Measurements from ENCODE around the gene RHO.

The RHO gene

DNA sequence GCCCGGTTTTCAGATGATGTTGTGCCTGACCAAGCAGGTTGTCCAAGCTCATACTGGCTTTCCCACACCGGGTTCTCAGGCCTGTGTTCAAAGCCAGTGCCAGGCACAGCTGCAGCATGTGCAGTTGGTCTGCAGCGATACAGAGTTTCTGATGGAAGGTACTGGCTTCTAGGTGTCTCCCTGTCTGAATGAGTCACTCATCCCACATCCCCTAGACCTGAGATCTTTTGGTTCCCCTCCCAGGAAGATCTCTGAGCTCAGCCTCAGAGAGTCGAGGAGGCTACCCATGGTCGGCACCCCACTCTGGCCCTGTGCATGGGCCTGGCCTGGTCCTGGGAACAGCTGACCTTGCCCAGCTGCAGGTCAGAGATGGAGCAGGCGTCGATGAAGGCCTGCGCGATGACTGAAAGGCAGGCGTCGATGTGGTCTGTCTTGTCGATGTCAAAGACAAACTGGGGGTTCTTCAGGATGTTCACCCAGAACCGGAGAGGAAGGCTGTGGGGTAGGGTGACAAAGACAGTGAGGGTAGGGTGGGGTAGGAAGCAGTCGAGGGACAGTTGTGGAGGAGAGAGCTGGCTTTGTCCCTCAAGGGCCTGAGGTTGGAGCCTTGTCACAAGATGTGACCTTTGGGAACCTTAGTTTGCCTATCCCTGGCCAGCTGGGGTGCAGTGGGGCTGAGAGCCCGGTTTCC is 29.8 kb downstream of the RHO start:
- no peaks in the 10 kb centered on the region for H3K9me2 ChIP-seq (ENCODE audit: low read depth, low read length)
- no peaks in the 10 kb centered on the region for H3K36me3 ChIP-seq (ENCODE audit: insufficient read depth, low read length)
- no peak overlapping the region for H3K9ac ChIP-seq (ENCODE audit: low read length)
- no peak overlapping the region for H3K4me2 ChIP-seq (ENCODE audit: low read length)
- no peak overlapping the region for H3K27ac ChIP-seq (ENCODE audit: low read depth, low read length, poor library complexity, severe bottlenecking)
- H3F3A ChIP-seq (ENCODE audit: insufficient read depth, low read length) = no peaks in the 10 kb centered on the region
- no peak overlapping the region for H3K4me3 ChIP-seq (ENCODE audit: low read depth, low read length, poor library complexity, severe bottlenecking)
- H3K4me1 ChIP-seq (ENCODE audit: insufficient read depth, low read length, severe bottlenecking) = peaks cover 16% of the 10 kb centered on the region
- H4K20me1 ChIP-seq (ENCODE audit: insufficient read depth, low read length) = no peaks in the 10 kb centered on the region
- no peaks in the 10 kb centered on the region for H3K79me2 ChIP-seq (ENCODE audit: insufficient read depth, low read length)
- TF ChIP-seq EZH2 (IDR thresholded peaks at IDR 0.05; ENCODE audit: borderline replicate concordance, low read length) = no peak
- TF ChIP-seq, protein P1, sequence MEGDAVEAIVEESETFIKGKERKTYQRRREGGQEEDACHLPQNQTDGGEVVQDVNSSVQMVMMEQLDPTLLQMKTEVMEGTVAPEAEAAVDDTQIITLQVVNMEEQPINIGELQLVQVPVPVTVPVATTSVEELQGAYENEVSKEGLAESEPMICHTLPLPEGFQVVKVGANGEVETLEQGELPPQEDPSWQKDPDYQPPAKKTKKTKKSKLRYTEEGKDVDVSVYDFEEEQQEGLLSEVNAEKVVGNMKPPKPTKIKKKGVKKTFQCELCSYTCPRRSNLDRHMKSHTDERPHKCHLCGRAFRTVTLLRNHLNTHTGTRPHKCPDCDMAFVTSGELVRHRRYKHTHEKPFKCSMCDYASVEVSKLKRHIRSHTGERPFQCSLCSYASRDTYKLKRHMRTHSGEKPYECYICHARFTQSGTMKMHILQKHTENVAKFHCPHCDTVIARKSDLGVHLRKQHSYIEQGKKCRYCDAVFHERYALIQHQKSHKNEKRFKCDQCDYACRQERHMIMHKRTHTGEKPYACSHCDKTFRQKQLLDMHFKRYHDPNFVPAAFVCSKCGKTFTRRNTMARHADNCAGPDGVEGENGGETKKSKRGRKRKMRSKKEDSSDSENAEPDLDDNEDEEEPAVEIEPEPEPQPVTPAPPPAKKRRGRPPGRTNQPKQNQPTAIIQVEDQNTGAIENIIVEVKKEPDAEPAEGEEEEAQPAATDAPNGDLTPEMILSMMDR (IDR thresholded peaks at IDR 0.05; ENCODE audit: low read length) = no peak
- H2AFZ ChIP-seq (ENCODE audit: low read length) = no peak overlapping the region
- H3K27me3 ChIP-seq (ENCODE audit: insufficient read depth, low read length) = peaks cover 22% of the 10 kb centered on the region
- no peaks in the 10 kb centered on the region for H3K9me3 ChIP-seq (ENCODE audit: low read length)

DNA sequence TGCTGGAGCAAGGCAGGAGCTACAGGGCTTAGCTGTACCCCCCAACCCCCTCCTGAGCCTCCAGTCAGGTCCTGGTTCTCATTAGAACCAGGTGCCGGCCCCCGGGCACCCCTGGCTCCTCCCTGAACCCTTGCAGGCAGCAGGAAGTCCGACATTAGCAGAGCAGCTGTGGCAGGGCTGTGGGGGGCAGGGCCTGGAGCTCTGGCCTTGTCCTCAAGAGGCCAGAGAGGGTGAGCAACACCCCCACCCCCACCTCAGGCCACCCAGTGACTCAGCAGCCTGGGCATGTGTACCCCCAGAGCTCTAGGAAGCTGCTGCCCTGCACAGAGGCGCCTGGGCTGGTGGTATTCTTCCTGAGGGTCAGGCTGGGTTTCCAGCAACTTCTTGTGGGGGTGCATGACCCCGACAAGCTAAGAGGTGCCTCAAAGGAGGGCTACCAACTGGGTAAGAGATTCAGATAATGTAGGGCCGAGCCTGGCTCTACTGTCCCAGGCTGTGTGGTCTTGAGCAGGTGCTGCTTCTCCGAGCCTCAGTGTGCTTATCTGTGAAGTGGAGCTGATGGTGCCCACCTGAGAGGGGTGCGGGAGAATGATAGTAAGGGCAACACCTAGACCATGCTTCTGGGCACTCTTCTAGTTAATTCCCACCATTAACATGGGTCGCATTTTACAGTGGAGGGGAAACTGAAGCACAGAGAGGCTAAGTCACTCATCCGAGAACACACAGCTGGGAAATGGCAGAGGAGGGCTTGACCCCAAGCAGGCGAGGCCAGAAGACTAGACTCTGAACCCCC is 30.5 kb downstream of the RHO start:
- Histone ChIP-seq H3K4me1 (ENCODE audit: insufficient read depth, low read length, severe bottlenecking) (peaks cover 16% of the 10 kb centered on the region), H3K4me2 (ENCODE audit: low read length) (no peak overlapping the region), H3K9me3 (ENCODE audit: low read length) (no peaks in the 10 kb centered on the region), H3K4me3 (ENCODE audit: low read depth, low read length, poor library complexity, severe bottlenecking) (no peak overlapping the region), H2AFZ (ENCODE audit: low read length) (no peak overlapping the region), H3K36me3 (ENCODE audit: insufficient read depth, low read length) (no peaks in the 10 kb centered on the region), H3K9me2 (ENCODE audit: low read depth, low read length) (no peaks in the 10 kb centered on the region), H3K9ac (ENCODE audit: low read length) (no peak overlapping the region), H3K27ac (ENCODE audit: low read depth, low read length, poor library complexity, severe bottlenecking) (no peak overlapping the region), H4K20me1 (ENCODE audit: insufficient read depth, low read length) (no peaks in the 10 kb centered on the region), H3F3A (ENCODE audit: insufficient read depth, low read length) (no peaks in the 10 kb centered on the region), H3K79me2 (ENCODE audit: insufficient read depth, low read length) (no peaks in the 10 kb centered on the region), H3K27me3 (ENCODE audit: insufficient read depth, low read length) (peaks cover 22% of the 10 kb centered on the region)
- TF ChIP-seq, protein P1 (IDR thresholded peaks at IDR 0.05; ENCODE audit: low read length) = no peak
- no peak for TF ChIP-seq EZH2 (IDR thresholded peaks at IDR 0.05; ENCODE audit: borderline replicate concordance, low read length)

GRCh38 chr3:129559565-129560079 is 31.2 kb downstream of the RHO start:
- Histone ChIP-seq H3K4me2 (ENCODE audit: low read length) (no peak overlapping the region), H3K27ac (ENCODE audit: low read depth, low read length, poor library complexity, severe bottlenecking) (no peak overlapping the region), H3K79me2 (ENCODE audit: insufficient read depth, low read length) (no peaks in the 10 kb centered on the region), H3F3A (ENCODE audit: insufficient read depth, low read length) (no peaks in the 10 kb centered on the region), H3K27me3 (ENCODE audit: insufficient read depth, low read length) (peaks cover 22% of the 10 kb centered on the region), H3K4me1 (ENCODE audit: insufficient read depth, low read length, severe bottlenecking) (peaks cover 16% of the 10 kb centered on the region), H3K36me3 (ENCODE audit: insufficient read depth, low read length) (no peaks in the 10 kb centered on the region), H2AFZ (ENCODE audit: low read length) (no peak overlapping the region), H3K9me2 (ENCODE audit: low read depth, low read length) (no peaks in the 10 kb centered on the region), H3K9me3 (ENCODE audit: low read length) (no peaks in the 10 kb centered on the region), H3K9ac (ENCODE audit: low read length) (no peak overlapping the region), H4K20me1 (ENCODE audit: insufficient read depth, low read length) (no peaks in the 10 kb centered on the region), H3K4me3 (ENCODE audit: low read depth, low read length, poor library complexity, severe bottlenecking) (no peak overlapping the region)
- TF ChIP-seq, protein P1 (IDR thresholded peaks at IDR 0.05; ENCODE audit: low read length) = no peak
- no peak for TF ChIP-seq EZH2 (IDR thresholded peaks at IDR 0.05; ENCODE audit: borderline replicate concordance, low read length)
